Muscle of back (tissue), 11 donors: ENCODE measurements around the gene ENPP6. TPM values are rescaled to one million over a fixed set of nuclear protein-coding genes. Genes with fewer than 3 reads are reported as not detected.
A peak's percentile ranks its signal among the peaks of the same experiment; 100 is the strongest.
"Not testable (repeated sequence)": the region's sequence is repeated elsewhere in the genome, so short reads cannot be mapped to it uniquely, and the experiment has no call there.

ENCODE experiments used
- DNase-seq, 3 donors: peaks; one replicate each; pipeline versions ENCODE4 v3.0.0 to v3.0.0-alpha.2; 2013
- polyA plus RNA-seq, 10 donors: library from polyadenylated mRNA; unstranded; fragments of 120-200 nt; gene quantifications; one replicate each; pipeline ENCODE4 v1.2.1, GENCODE V29; 2013; ENCODE audit not compliant: insufficient read length in 10 of 10

Gene ENPP6
- polyA plus RNA-seq, 10 donors = 11.3 to 15.7 (median 14.6) TPM

DNA sequence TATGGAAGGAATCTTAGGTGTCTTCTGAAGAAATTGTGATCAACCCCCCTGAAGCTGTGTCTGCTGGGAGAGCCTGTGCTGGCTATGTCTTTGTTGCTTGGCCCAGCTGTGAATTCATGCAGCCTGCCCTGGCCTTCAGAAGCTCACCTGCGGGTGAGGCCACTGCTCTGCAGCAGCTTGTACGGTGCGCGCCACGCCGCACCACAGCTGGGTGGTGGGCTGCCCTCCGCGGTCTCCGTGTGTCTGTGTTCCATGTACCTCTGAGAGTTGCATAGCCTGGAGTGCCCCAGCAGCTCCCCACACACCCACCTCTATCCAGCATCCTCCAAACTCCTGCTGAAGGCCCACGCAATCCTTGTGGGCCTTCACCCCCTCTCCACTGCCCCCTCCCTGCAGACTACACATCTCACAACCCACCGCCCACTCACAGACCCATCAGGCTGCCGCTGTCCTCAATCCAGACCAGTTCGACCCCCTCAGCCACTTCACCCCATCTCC, 65.6 kb downstream of the ENPP6 start:
- no peak for DNase-seq

DNA sequence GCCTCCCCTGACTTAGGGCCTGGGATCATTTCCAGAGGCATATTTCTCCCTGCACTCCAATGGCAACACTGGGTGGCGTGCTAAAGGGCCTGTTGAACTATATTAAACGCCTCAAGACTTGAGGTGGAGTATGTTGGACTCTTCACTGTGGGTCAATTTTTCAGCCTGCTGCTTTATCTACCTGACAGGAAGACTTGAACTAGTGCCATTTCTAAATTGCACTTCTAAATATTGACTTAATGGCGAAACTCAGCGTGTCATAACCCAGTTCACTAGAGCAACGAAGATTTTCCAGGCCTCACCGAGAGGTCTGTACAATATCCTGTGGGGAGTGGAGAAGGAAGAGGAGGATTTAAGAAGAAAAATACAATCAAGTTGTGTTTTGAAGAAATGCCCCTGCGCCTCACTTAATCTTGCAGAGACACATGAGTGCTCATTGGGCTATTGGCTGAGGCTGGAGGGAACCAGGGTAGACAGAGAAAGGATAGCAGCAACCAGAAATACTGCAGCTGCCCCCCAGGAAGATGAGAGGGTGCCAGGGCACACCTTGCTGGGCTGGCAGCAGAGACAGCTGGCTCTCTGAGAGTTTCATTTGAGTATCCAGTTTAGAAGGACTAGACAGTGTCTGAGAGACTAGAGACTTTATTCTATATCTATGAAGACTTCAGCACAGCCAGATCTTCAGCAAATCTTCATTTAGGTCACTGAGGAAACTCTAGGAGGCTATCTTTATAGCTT, 67.4 kb downstream of the ENPP6 start:
- DNase-seq = no peak

DNA sequence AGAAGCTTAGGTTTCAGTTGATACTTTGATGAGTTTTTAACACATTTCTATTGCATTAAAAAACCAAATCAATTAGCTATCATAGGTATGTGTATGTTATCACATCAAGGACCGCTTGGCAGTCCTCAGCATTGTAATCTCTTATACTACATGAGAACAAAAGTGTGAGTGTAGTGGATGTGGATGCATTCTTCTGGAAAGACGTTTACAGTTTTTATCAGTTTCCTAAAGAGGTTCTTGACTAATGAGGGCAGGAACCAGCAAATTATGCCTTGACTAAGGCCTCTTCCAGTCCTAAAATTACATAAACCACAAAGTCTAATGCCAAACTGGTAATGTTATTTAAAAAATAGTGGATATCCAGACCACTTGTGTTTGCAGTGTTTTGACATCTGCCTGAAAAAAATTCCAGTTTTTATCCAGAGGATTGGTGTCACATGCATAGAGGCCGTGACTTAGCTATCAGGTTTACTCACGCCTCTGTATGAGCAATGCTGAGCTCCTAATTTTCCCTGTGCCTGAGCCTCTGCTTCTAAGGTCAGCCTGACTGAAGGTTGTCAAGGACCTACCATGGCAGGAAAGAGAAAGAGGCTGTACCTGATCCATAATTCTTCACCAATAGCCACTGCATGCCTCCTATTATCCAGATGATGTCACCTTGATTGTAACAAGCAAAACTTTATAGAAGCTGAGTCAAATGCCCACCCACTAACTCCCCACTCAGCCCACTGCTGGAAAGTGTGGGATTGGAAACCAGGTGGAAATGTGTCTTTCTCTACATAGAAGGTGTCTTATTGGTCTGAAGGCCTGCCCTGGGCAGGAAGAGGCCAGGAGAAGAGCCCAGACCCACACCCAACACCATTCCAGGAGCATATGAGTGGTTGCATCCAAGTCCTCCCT, 68.7 kb downstream of the ENPP6 start:
- DNase-seq = no peak

GRCh38 chr4:184147858-184148737, 69.6 kb downstream of the ENPP6 start:
- DNase-seq = no peak

- no peak for DNase-seq
These were observed 70.7 kb downstream of the ENPP6 start for GRCh38 chr4:184146951-184147350.

- no peak for DNase-seq
These were observed 72.1 kb downstream of the ENPP6 start for GRCh38 chr4:184145596-184145995.

DNA sequence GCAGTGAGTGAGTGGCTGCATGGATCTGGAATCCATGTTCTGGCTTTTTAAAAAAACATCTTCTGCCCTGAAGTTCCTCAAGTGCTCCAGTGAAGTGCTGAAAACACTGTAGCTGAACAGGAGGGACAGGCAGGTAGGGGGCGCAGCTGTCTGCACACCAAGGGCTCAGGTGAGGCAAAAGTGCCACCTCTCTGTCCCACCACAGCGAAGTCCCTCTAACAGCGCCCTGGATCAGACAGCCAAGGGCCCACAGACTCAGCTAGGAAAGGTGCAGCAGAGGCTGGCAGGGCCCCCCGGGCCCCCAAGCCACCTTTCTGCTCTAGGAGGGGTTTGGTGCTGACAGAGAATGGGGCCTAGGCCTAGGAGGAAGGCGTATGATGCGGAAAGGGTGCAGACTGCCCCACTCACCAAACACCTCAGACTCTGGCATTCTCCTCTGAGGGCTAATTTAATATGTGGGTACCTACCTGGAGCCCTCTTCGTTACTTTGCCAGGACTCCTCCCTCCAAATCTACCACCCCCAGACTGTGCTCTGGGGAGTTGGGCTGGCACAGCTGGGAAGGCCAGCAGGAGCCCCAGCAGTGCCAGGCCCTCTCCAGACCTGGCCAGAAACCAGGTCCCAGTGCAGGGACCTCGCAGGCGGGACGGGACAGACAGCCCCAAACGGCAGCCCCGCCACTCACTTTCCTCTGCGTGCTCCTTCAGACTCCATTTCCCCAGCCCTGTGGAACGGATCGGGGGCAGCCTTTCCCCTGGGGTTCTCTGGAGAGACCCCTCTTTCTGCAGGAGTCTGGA, 73.7 kb downstream of the ENPP6 start:
- DNase-seq = no peak

DNA sequence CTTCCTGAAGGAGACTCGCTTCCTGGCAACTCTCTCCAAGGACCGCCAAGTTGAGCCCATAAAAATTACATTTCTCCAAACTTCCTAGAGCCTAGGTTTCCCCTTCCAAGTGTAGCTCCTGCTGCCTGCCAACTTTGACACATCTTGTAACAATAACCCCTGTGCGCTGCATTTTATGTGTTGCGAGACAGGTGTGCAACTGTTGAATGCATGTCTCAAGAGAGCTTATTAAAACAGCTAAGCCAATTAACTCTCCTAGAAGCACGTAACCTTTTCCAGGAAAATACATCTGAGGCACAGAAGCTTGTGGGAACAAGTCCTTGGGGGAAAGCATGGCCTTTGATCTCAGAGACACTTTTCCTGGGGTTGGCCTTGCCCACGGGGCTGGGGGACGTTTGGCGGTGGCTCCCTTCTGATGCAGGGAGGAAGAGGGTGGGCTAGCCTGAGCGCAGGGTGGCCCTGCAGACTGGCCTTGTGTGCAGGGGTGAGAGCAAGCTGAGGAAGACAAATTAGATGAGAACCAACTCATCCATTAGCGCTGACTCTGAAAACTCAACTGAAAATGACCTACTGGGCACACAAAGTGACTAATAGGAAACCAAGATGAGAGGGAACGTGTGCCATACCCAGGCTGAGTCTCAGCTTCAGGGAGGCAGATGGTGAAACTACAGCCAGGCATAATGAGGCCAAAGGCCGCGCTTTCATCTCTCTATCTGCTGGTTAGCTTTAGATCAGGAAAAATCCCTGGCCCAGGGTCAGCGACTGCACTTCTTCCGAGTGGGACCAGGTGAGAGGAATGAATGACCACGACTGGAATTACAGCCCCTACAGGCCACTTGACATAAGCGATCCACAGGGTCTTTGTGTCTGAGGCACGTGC, 75.3 kb downstream of the ENPP6 start:
- no peak for DNase-seq

DNA sequence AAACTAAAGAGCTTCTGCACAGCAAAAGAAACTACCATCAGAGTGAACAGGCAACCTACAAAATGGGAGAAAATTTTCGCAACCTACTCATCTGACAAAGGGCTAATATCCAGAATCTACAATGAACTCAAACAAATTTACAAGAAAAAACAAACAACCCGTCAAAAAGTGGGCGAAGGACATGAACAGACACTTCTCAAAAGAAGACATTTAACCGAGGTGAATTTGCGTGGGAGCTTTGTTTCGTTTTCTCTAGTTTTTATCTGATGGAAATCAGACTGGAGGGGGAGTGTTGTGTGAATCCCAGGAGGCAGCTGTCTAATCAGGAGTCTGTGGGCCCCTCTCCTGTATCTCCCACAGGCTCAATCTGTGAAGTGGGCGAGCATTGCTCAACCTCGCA, 76.8 kb downstream of the ENPP6 start:
- not testable (repeated sequence) for DNase-seq

DNA sequence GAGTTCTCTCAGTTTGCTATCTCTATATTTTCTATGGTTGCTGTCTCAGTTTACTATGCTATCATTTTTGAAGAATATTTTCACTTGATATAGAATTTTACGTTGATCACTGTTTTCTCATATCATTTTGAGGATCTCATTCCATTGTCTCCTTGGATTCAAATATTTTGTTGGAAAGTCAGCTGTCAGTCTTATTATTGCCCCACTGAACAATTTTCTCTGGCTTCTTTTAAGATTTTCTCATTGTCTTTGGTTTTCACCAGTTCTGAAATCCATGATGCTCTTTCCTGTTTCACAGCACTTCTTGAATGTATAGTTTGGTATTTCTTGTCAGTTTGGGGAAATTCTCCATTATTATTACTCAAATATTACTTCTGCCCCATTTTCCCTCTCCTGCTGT, 81.1 kb downstream of the ENPP6 start:
- DNase-seq = no peak

GRCh38 chr4:184126800-184127199, 90.9 kb downstream of the ENPP6 start:
- no peak for DNase-seq

- no peak for DNase-seq
These were observed 94.9 kb downstream of the ENPP6 start for GRCh38 chr4:184122631-184123408.

GRCh38 chr4:184120549-184121127, 97.0 kb downstream of the ENPP6 start:
- no peak for DNase-seq

- no peak for DNase-seq
These were observed 99.9 kb downstream of the ENPP6 start for GRCh38 chr4:184117662-184118199.

GRCh38 chr4:184115399-184115798, 102.3 kb downstream of the ENPP6 start:
- no peak for DNase-seq

- DNase-seq = peak in 1 of 3 donors; percentile 5
These were observed 103.2 kb downstream of the ENPP6 start for GRCh38 chr4:184114431-184114830.

DNA sequence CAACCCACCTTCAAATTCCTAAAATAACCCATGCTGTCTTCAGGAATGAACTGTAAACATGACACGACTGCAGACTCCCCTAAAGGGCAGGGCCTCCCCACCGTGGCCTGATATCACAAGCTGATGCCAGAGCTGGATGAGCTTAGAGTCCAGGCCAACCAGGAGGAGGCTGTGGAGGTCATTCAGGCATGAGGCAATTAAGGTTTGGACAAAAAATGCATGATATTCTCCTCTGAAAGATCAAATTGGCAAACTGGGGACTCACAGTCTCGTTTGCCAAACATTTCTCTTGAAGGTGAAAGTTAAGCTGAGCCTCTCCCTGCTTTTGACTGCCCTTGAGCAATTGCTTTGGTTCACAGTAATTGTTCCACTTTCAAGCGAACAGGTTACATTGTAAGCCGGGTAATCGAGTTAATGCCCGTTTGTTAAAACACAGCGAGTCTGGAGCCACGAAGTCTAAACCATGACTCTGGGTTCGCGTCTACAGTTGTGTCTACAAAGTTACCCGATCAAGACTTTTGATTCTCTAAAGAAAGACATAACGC, 105.6 kb downstream of the ENPP6 start:
- no peak for DNase-seq

GRCh38 chr4:184111233-184111832, 106.3 kb downstream of the ENPP6 start:
- DNase-seq = no peak
